DMS79 (cell line): ENCODE results near the gene FAM13A.
A peak's percentile ranks its signal among the peaks of the same experiment; 100 is the strongest.

Source experiments
- DNase-seq: peaks from one replicate; lab custom pipeline; 2025; lab: John Stamatoyannopoulos, UW

FAM13A gene

GRCh38 chr4:88812420-88812819 is 244.6 kb downstream of the FAM13A start:
- no peak for DNase-seq

- DNase-seq, result no peak
Observed at GRCh38 chr4:88811904-88812303, 245.1 kb downstream of the FAM13A start.

GRCh38 chr4:88810325-88810724 is 246.7 kb downstream of the FAM13A start:
- no peak for DNase-seq

- DNase-seq, result no peak
Observed at GRCh38 chr4:88809576-88810219, 247.3 kb downstream of the FAM13A start.

GRCh38 chr4:88809101-88809500 is 247.9 kb downstream of the FAM13A start:
- DNase-seq, result no peak

GRCh38 chr4:88807499-88807898 is 249.5 kb downstream of the FAM13A start:
- peak; percentile 4 for DNase-seq

GRCh38 chr4:88804234-88804633 is 252.8 kb downstream of the FAM13A start:
- DNase-seq, result no peak

GRCh38 chr4:88803600-88804096 is 253.3 kb downstream of the FAM13A start:
- DNase-seq, result peak; percentile 5

- DNase-seq, result no peak
Observed at GRCh38 chr4:88802585-88803286, 254.2 kb downstream of the FAM13A start.

GRCh38 chr4:88802138-88802537 is 254.8 kb downstream of the FAM13A start:
- DNase-seq, result no peak

- DNase-seq, result no peak
Observed at GRCh38 chr4:88799900-88800299, 257.1 kb downstream of the FAM13A start.

- DNase-seq, result no peak
Observed at GRCh38 chr4:88797725-88798124, 259.3 kb downstream of the FAM13A start.

- DNase-seq, result no peak
Observed at GRCh38 chr4:88796545-88796944, 260.4 kb downstream of the FAM13A start.

GRCh38 chr4:88794952-88795351 is 262.0 kb downstream of the FAM13A start:
- DNase-seq, result no peak

GRCh38 chr4:88794087-88794690 is 262.8 kb downstream of the FAM13A start:
- no peak for DNase-seq

- DNase-seq, result no peak
Observed at GRCh38 chr4:88793475-88793874, 263.5 kb downstream of the FAM13A start.

GRCh38 chr4:88792821-88793220 is 264.2 kb downstream of the FAM13A start:
- no peak for DNase-seq

- DNase-seq, result no peak
Observed at GRCh38 chr4:88792268-88792781, 264.7 kb downstream of the FAM13A start.

- DNase-seq, result no peak
Observed at GRCh38 chr4:88791274-88791673, 265.7 kb downstream of the FAM13A start.

- no peak for DNase-seq
Observed at GRCh38 chr4:88788895-88789294, 268.1 kb downstream of the FAM13A start.

GRCh38 chr4:88788424-88788823 is 268.6 kb downstream of the FAM13A start:
- DNase-seq, result no peak

- no peak for DNase-seq
Observed at GRCh38 chr4:88786011-88786410, 271.0 kb downstream of the FAM13A start.

- DNase-seq, result no peak
Observed at GRCh38 chr4:88780389-88780788, 276.6 kb downstream of the FAM13A start.
